ENCODE data around the gene SHROOM4.

The SHROOM4 gene, protein sequence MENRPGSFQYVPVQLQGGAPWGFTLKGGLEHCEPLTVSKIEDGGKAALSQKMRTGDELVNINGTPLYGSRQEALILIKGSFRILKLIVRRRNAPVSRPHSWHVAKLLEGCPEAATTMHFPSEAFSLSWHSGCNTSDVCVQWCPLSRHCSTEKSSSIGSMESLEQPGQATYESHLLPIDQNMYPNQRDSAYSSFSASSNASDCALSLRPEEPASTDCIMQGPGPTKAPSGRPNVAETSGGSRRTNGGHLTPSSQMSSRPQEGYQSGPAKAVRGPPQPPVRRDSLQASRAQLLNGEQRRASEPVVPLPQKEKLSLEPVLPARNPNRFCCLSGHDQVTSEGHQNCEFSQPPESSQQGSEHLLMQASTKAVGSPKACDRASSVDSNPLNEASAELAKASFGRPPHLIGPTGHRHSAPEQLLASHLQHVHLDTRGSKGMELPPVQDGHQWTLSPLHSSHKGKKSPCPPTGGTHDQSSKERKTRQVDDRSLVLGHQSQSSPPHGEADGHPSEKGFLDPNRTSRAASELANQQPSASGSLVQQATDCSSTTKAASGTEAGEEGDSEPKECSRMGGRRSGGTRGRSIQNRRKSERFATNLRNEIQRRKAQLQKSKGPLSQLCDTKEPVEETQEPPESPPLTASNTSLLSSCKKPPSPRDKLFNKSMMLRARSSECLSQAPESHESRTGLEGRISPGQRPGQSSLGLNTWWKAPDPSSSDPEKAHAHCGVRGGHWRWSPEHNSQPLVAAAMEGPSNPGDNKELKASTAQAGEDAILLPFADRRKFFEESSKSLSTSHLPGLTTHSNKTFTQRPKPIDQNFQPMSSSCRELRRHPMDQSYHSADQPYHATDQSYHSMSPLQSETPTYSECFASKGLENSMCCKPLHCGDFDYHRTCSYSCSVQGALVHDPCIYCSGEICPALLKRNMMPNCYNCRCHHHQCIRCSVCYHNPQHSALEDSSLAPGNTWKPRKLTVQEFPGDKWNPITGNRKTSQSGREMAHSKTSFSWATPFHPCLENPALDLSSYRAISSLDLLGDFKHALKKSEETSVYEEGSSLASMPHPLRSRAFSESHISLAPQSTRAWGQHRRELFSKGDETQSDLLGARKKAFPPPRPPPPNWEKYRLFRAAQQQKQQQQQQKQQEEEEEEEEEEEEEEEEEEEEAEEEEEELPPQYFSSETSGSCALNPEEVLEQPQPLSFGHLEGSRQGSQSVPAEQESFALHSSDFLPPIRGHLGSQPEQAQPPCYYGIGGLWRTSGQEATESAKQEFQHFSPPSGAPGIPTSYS (N-terminal part only)

DNA sequence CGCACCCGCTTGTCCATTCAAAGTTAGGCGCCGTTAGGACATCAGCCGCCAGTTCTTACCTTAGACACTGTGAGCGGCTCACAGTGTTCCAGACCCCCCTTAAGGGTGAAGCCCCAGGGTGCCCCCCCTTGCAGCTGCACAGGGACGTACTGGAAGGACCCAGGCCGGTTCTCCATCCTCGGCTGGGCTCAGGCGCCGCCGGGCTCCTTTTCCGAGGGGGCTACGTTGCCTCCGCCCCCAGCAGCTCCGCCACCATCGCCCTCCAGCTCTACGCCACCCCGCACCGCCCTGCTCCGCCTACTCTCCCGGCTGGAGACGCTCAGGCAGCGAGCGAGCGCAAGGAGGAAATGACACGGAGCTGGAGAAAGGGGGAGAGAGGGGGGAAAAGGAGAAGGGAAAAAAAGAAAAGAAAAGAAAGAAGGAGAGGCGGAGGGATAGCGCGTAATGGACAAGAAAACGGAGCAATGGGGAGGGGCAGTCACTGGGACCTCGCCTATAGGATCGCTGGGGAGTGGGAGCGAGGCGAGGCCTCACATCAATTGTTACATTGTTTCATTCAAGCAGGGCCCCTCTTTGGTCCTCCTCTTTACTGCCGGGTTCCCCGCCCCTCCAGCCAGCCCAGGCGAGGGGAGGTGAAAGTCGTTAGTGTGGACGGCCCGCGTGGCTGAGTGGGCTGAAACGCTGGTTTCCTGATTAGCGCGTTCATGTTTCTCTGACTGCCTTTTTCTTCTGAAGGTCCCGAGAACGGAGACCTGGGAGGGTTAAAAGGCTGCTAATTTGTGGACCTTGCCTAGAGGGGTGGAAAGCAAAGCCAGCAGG, at the start of gene SHROOM4:
SHROOM4 (minus strand) TSS at position 352 of the 819 bp plus-strand sequence; CDS start at position 176, 176 bp downstream.
- no peak for DNase-seq

- DNase-seq, result no peak
Observed at GRCh38 chrX:50863471-50863870, 49.5 kb upstream of the SHROOM4 start.

DNA sequence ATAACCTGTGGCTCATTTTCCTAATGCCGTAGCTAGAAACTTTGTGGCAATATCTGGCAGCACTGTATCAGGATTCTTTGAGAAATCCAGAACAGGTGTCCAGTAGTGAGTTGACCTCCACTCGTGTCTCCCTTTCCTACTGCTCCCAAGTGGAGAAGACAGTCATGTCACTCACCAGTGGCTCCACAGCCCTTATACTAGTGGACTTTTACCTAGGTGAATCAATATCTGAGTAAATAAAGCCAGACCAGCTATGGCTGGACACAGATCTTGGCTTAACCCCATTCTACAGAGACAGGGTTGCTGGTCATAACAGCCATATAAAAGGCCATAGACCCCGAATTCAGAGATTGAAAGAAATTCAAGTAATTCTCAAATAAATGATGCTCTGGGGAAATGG, 46.5 kb upstream of the SHROOM4 start:
- no peak for DNase-seq

GRCh38 chrX:50858548-50858947, 44.6 kb upstream of the SHROOM4 start:
- DNase-seq, result no peak

DNA sequence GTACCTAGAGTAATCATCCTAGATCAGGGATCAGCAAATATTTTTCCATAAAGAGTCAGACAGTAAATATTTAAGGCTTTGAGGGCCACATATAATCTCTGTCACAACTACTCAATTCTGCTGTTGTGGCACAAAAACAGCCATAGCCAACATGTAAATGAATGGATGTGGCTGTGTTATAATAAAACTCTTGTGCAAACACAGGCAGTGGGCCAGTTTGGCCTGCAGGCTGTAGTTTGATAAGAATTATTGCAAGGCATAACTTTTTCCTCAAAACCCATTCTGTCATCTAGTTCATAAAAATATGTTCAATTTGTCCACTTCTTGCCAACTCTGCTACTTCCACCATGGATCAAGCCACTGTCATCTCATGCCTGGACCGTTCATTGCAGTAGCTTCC, 39.4 kb upstream of the SHROOM4 start:
- no peak for DNase-seq

DNA sequence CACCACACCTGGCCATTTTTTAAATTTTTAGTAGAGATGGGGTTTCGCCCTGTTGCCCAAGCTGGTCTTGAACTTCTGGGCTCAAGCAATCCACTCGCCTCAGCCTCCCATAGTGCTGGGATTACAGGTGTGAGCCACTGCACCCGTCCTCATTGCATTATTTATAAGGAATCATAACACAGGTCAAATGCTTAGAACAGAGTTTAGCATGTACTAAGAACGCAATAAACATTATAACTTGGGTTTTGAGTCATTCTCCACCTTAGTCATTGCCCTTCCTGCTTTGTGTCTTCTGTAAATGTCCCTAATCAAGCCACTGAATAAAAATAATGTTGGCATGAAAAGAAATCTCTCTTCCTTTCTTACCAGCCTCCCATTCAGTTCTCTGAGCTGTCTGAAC, 38.5 kb upstream of the SHROOM4 start:
- no peak for DNase-seq

GRCh38 chrX:50842221-50842620, 28.2 kb upstream of the SHROOM4 start:
- DNase-seq, result no peak

DNA sequence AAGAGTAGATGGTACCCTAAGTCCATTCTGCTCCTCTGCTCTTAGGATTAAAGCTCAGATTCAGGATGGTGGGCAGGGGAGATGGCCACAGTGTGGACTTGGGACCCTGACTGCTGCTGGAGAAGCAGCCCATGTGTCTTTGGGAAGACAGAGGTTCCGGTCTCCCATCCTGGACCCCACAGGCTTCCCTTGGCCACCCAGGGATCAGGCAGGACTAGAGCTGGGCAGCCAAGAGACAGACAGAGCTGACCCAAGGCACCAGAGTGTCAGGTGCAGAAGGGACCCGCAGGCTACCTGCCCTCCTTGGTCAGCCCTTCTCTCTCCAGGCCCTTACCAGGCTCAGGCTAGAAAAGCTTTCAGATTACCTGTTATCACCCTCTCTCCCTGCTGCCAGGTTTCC, 25.7 kb upstream of the SHROOM4 start:
- DNase-seq, result no peak

DNA sequence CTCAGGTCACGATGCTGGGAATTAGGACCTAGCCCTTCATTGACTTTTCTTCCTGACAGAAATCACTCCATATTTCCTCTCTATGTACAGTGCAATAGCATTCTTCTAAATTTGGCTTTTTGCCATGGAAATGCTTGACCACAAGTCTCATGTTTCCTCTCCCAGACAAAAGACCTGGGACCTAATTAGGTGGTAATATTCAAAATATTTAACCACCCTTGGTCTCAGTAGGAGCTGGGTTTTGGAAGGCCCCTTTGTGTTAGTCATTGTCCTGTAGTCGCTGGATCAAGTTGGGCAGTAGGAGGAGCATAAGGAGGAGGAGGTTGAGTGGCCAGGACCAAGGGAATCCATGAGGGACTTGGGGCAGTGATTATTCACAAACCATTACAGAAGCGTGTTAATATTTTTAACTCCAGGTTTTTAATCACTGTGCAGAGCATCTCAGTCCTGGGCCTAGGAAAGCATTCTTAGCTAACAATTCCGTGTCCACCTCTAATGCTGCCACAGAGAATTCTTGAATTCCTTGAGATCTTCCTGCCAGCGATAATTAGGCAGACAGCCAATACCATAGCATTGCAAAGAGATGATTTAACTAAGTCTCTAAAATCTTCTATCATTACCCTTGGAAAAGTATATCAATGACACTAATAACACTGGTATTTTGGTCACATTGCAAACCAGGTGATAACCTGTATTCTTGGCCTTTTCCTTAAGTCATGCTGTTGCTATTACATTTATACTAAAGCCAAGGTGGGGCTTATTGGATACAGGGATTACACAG, 25.0 kb upstream of the SHROOM4 start:
- DNase-seq, result no peak

DNA sequence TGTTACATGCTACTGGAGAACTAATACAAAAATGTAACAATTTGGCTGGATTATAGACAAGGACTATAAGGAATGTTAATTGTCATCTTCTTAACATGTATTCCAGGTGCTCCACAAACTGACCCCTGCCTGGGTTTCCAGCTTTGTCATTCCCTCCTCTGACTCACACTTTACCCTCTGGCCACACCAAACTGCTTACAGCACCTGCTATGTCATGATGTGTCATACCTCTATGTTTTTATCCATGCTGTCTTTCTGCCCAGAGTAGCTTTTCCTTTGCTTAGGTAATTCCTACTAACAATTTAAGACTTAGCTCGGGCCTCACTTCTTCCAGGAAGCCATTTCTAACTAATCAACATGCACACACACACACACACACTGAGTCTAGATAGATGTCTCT, 14.0 kb upstream of the SHROOM4 start:
- no peak for DNase-seq

- DNase-seq, result no peak
Observed at GRCh38 chrX:50825825-50826224, 11.8 kb upstream of the SHROOM4 start.

DNA sequence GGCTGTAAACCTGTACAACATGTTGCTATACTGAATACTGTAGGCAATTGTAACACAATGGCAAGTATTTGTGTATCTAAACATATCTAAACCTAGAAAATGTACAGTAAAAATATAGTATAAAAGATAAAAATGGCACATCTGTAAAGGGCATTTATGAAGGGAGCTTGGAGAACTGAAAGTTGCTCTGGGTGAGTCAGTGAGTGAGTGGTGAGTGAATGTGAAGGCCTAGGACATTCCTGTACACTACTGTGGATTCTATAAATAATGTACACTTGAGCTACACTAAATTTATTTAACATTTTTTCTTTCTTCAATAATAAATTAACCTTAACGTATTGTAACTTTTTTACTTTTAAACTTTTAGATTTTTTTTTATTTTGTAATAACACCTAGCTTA, 5.0 kb upstream of the SHROOM4 start:
- DNase-seq, result no peak

GRCh38 chrX:50815120-50815519, 1.1 kb upstream of the SHROOM4 start:
- DNase-seq, result no peak

DNA sequence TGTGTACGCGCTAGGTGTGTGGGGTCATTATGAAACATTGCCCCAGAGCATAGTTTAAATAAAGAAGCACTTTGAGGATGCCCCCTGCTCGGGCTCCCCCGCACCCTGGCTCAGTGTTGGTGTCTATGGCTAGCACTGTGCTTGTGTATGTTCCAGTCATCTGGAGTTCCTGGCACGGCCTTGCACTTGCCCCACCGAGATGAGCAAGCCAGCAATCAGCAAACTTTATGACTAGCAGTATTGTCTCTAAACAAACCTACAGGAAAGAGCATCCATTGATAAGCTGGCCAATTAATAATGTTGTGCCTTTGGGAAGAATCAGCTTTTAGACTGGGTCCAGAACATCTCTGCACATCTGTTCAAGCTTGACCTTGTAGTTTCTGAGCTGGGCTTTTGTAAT, 707 bp upstream of the SHROOM4 start:
- no peak for DNase-seq

DNA sequence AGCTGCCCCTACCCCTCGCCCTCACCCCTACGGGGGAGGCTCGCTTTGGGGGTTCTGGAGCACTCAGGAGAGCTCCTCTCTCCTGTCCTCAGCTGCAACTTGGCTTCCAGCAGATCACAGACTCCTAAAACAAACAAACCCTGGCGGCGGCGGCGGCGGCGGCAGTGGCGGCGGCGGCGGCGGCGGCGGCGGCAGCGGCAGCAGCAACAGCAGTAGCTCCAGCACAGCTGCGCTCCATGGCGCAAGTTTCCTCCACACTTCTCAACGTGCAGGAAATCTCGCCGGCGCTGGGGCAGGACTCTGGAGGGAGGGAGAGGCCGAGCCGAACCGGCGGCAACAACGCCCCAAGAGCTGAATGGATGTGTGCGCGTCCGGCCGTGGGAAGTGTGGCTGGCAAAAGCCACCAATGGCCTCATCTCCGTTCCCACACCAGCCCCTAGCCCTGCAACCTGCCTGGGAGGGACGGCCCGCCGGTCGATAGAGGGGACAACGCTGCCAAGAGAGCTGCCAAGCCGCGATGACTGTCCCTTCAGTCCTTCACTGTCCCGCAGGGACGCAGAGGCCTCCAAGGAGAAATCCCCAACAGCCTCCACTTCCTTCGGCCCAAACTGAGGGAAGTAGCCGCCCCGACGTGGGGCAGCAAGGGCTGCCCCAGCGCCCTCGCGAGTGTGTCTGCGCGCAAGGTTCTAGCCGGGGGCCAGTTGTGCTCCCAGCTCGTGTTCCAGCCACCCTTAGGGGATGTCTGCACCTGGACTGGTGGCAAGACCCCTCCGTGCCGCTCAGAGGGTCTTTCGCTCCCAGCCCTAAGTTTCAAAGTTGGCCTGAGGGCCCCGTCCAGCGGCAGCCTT, 775 bp downstream of the SHROOM4 start:
- no peak for DNase-seq

- no peak for DNase-seq
Observed at GRCh38 chrX:50805276-50805675, 8.7 kb downstream of the SHROOM4 start.

DNA sequence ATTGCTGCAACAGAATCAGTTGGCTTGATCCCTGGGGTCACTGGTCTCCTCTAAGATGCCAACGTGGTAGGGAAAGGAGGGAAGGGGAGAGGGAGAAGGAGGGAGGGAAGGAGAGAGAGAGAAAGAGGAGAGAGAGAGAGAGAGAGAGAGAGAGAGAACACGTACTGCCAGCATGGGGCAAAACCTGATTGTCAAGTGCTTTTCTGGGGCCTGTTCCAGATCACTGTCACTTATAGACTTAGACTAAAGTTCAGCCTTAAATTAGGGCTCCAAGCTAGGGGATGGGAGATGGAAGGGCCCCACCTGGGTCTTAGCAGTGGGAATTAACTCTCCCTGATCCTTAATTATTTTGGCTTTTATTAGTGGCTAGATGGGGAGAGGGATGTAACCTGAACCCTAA, 12.9 kb downstream of the SHROOM4 start:
- DNase-seq, result no peak

- DNase-seq, result no peak
Observed at GRCh38 chrX:50799531-50799961, 14.4 kb downstream of the SHROOM4 start.

GRCh38 chrX:50798783-50799182, 15.2 kb downstream of the SHROOM4 start:
- no peak for DNase-seq

DNA sequence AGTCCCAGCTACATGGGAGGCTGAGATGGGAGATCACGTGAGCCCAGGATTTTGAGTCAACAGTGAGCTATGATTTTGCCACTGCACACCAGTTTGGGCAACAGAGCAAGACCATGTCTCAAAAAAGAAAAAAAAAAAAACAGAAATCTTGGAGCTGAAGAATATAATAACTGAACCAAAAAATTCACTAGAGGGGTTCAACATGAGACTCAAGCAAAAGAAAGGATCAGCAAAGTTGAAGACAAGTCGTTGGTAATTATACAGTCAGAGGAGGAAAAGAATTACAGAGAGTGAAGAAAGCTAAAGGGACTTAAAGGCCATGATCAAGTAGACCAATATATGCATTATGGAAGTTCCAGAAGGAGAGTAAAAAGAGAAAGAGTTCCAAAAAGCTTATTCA, 26.9 kb downstream of the SHROOM4 start:
- no peak for DNase-seq
